NCI-H748 (cell line): Measurements from ENCODE around the gene RASA2.
A peak's percentile ranks its signal among the peaks of the same experiment; 100 is the strongest.

Experiments used
- DNase-seq: peaks from one replicate; lab custom pipeline; 2025; ENCODE audit not compliant: unreplicated experiment; lab: John Stamatoyannopoulos, UW

Gene RASA2

GRCh38 chr3:141486746-141487520 is at the start of gene RASA2:
TSS of gene RASA2 (plus strand) at chr3:141487027. CDS start at chr3:141487084, 57 bp downstream.
- peak; percentile 83 for DNase-seq

GRCh38 chr3:141439589-141439988 is 47.2 kb upstream of the RASA2 start:
- no peak for DNase-seq

- DNase-seq, result no peak
These were observed 45.9 kb upstream of the RASA2 start for GRCh38 chr3:141440942-141441341.

- peak; percentile 15 for DNase-seq
These were observed 45.2 kb upstream of the RASA2 start for GRCh38 chr3:141441381-141442364.

- peak; percentile 4 for DNase-seq
These were observed 44.4 kb upstream of the RASA2 start for GRCh38 chr3:141442446-141442845.

- DNase-seq, result no peak
These were observed 43.9 kb upstream of the RASA2 start for GRCh38 chr3:141442914-141443313.

GRCh38 chr3:141444586-141445285 is 42.1 kb upstream of the RASA2 start:
- DNase-seq, result no peak

GRCh38 chr3:141445990-141446389 is 40.8 kb upstream of the RASA2 start:
- no peak for DNase-seq

- DNase-seq, result no peak
These were observed 40.1 kb upstream of the RASA2 start for GRCh38 chr3:141446737-141447136.

- DNase-seq, result no peak
These were observed 39.4 kb upstream of the RASA2 start for GRCh38 chr3:141447383-141447782.

- DNase-seq, result no peak
These were observed 38.1 kb upstream of the RASA2 start for GRCh38 chr3:141448606-141449220.

- no peak for DNase-seq
These were observed 37.4 kb upstream of the RASA2 start for GRCh38 chr3:141449424-141449823.

- DNase-seq, result no peak
These were observed 36.0 kb upstream of the RASA2 start for GRCh38 chr3:141450727-141451375.

- DNase-seq, result peak; percentile 14
These were observed 34.8 kb upstream of the RASA2 start for GRCh38 chr3:141452045-141452444.

GRCh38 chr3:141452773-141453172 is 34.1 kb upstream of the RASA2 start:
- DNase-seq, result no peak

GRCh38 chr3:141454054-141454453 is 32.8 kb upstream of the RASA2 start:
- DNase-seq, result no peak

- peak; percentile 63 for DNase-seq
These were observed 31.8 kb upstream of the RASA2 start for GRCh38 chr3:141454906-141455602.

GRCh38 chr3:141455603-141456300 is 31.1 kb upstream of the RASA2 start:
- no peak for DNase-seq

- DNase-seq, result no peak
These were observed 30.6 kb upstream of the RASA2 start for GRCh38 chr3:141456301-141456625.
